ENCODE measurements around the gene PRKX. TPM values are rescaled to one million over a fixed set of nuclear protein-coding genes. Genes with fewer than 3 reads are reported as not detected.
"Not testable (repeated sequence)": the region's sequence is repeated elsewhere in the genome, so short reads cannot be mapped to it uniquely, and the experiment has no call there.

Gene PRKX
- total and polyA plus RNA-seq, 2 experiments from 2014 or later: 12.1 to 18.2 TPM

- DNase-seq (ENCODE audit: low spot score): no peak
- 80% methylated on average over 3 of the region's 3 CpGs for WGBS (ENCODE audit: low lambda C conversion rate, missing lambda C conversion rate)
- no peak for TF ChIP-seq EZH2phosphoT487 (IDR thresholded peaks at IDR 0.05; ENCODE audit: low read depth, severe bottlenecking, unreplicated experiment)
- TF ChIP-seq, protein P1, sequence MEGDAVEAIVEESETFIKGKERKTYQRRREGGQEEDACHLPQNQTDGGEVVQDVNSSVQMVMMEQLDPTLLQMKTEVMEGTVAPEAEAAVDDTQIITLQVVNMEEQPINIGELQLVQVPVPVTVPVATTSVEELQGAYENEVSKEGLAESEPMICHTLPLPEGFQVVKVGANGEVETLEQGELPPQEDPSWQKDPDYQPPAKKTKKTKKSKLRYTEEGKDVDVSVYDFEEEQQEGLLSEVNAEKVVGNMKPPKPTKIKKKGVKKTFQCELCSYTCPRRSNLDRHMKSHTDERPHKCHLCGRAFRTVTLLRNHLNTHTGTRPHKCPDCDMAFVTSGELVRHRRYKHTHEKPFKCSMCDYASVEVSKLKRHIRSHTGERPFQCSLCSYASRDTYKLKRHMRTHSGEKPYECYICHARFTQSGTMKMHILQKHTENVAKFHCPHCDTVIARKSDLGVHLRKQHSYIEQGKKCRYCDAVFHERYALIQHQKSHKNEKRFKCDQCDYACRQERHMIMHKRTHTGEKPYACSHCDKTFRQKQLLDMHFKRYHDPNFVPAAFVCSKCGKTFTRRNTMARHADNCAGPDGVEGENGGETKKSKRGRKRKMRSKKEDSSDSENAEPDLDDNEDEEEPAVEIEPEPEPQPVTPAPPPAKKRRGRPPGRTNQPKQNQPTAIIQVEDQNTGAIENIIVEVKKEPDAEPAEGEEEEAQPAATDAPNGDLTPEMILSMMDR (IDR thresholded peaks at IDR 0.05; ENCODE audit: poor library complexity): no peak
- no peak for TF ChIP-seq EZH2 (IDR thresholded peaks at IDR 0.05; ENCODE audit: borderline replicate concordance)
Measured at GRCh38 chrX:3567686-3568085, 145.8 kb downstream of the PRKX start.

DNA sequence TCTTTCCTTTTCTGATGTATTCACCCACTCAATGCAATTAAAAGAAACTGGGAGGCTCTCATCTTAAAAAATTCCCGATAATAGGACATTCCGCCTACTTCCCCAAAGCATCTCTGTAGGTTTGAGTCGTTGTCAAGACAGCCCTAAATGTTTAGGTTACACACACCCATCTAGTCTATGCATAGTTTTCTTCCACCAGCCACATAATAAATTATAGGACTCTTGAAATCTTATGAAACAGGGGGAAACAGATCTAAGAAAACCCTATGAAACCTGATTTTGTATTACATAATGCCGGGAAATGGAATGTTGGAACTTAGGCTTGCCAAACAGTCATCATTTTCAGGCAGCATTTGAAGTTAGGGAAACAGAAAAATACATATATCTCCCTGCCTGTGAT lies 150.0 kb downstream of the PRKX start:
- no peak for DNase-seq (ENCODE audit: low spot score)
- Histone ChIP-seq H3K9me3 (ENCODE audit: low read depth) (no peaks in the 10 kb centered on the region), H3K36me3 (replicated peaks; ENCODE audit: insufficient read depth, low read depth) (no peaks in the 10 kb centered on the region), H3K4me3 (no peak overlapping the region), H4K20me1 (ENCODE audit: insufficient read depth, poor library complexity, severe bottlenecking) (no peaks in the 10 kb centered on the region), H3K27me3 (no peaks in the 10 kb centered on the region), H3K9me2 (replicated peaks; ENCODE audit: insufficient read depth) (no peaks in the 10 kb centered on the region), H2AFZ (no peak overlapping the region), H3K27ac (no peak overlapping the region), H3K4me1 (ENCODE audit: insufficient read depth) (no peaks in the 10 kb centered on the region), H3K4me2 (no peak overlapping the region), H3K79me2 (no peaks in the 10 kb centered on the region)
- 92% methylated on average over 4 of the region's 4 CpGs for WGBS (ENCODE audit: low lambda C conversion rate, missing lambda C conversion rate)
- no peak for TF ChIP-seq EZH2phosphoT487 (IDR thresholded peaks at IDR 0.05; ENCODE audit: low read depth, severe bottlenecking, unreplicated experiment)
- TF ChIP-seq, protein P1 (IDR thresholded peaks at IDR 0.05; ENCODE audit: poor library complexity): no peak
- TF ChIP-seq EZH2 (IDR thresholded peaks at IDR 0.05; ENCODE audit: borderline replicate concordance): no peak

More at GRCh38 chrX:3567686-3568085, 145.8 kb downstream of the PRKX start:
- Histone ChIP-seq H2AFZ (no peak overlapping the region), H3K27ac (no peak overlapping the region), H3K9me2 (replicated peaks; ENCODE audit: insufficient read depth) (no peaks in the 10 kb centered on the region), H3K79me2 (no peaks in the 10 kb centered on the region), H3K9me3 (ENCODE audit: low read depth) (no peaks in the 10 kb centered on the region), H3K36me3 (replicated peaks; ENCODE audit: insufficient read depth, low read depth) (no peaks in the 10 kb centered on the region), H4K20me1 (ENCODE audit: insufficient read depth, poor library complexity, severe bottlenecking) (no peaks in the 10 kb centered on the region), H3K4me1 (ENCODE audit: insufficient read depth) (no peaks in the 10 kb centered on the region), H3K4me3 (no peak overlapping the region), H3K27me3 (no peaks in the 10 kb centered on the region), H3K4me2 (no peak overlapping the region)

GRCh38 chrX:3560010-3560409 lies 153.4 kb downstream of the PRKX start:
- not testable (repeated sequence) for H3K36me3 ChIP-seq (replicated peaks; ENCODE audit: insufficient read depth, low read depth); H3K79me2 ChIP-seq; H3K27me3 ChIP-seq; H3K4me1 ChIP-seq (ENCODE audit: insufficient read depth); H3K4me3 ChIP-seq; H4K20me1 ChIP-seq (ENCODE audit: insufficient read depth, poor library complexity, severe bottlenecking); H3K27ac ChIP-seq; H2AFZ ChIP-seq; DNase-seq (ENCODE audit: low spot score); H3K9me2 ChIP-seq (replicated peaks; ENCODE audit: insufficient read depth); H3K4me2 ChIP-seq; H3K9me3 ChIP-seq (ENCODE audit: low read depth)
- WGBS (ENCODE audit: low lambda C conversion rate, missing lambda C conversion rate): 84% methylated on average over 7 of the region's 7 CpGs

Small RNAs within 50 kb of the gene (small RNA-seq; reads per million reads assigned to genes)
- gene RF00019: not detected
- gene RNU6-114P: not detected

All from hepatocyte (in vitro differentiated cells).